KMS-11 (cell line): ENCODE results near the gene WBP1.
A peak's percentile ranks its signal among the peaks of the same experiment; 100 is the strongest.

Source experiments
- H2AFZ ChIP-seq: fragments of 200-600 bp; sonication (generic); 2 replicates; pipeline ENCODE4 v1.6.1; 2016; ENCODE audit warnings: antibody characterized with exemption, mixed run types, low read depth
- H3K27ac ChIP-seq: fragments of 200-600 bp; sonication (generic); 2 replicates; pipeline ENCODE4 v1.6.1; 2016; ENCODE audit warnings: mild to moderate bottlenecking, mixed run types
- H3K27me3 ChIP-seq: fragments of 200-600 bp; sonication (generic); 2 replicates; pipeline ENCODE4 v1.6.1; 2017; ENCODE audit warnings: mild to moderate bottlenecking, low read depth, mixed run types, moderate library complexity; ENCODE audit not compliant: insufficient read depth
- H3K36me3 ChIP-seq: fragments of 200-600 bp; sonication (generic); 2 replicates; pipeline ENCODE4 v1.6.1; 2017; ENCODE audit warnings: mild to moderate bottlenecking, mixed run types; ENCODE audit not compliant: insufficient read depth
- H3K4me1 ChIP-seq: fragments of 200-600 bp; sonication (generic); 2 replicates; pipeline ENCODE4 v1.6.1; 2016; ENCODE audit warnings: mild to moderate bottlenecking, low read depth, mixed run types; ENCODE audit not compliant: poor library complexity, severe bottlenecking
- H3K4me2 ChIP-seq: fragments of 200-600 bp; sonication (generic); 2 replicates; pipeline ENCODE4 v1.7.0; 2016; ENCODE audit warnings: mild to moderate bottlenecking, mixed run types
- H3K4me3 ChIP-seq: fragments of 200-600 bp; sonication (generic); IDR thresholded peaks from 2 replicates; pipeline ENCODE4 v1.6.1; 2017; ENCODE audit warnings: low read depth, low read length, mixed read lengths; ENCODE audit not compliant: insufficient read depth
- H3K79me2 ChIP-seq: fragments of 200-600 bp; sonication (generic); 2 replicates; pipeline ENCODE4 v1.6.1; 2016; ENCODE audit warnings: low read depth, mixed run types; ENCODE audit not compliant: insufficient read depth
- H3K9ac ChIP-seq: fragments of 200-600 bp; sonication (generic); 2 replicates; pipeline ENCODE4 v1.6.1; 2016; ENCODE audit warnings: mild to moderate bottlenecking, mixed run types
- H4K20me1 ChIP-seq: fragments of 200-600 bp; sonication (generic); 2 replicates; pipeline ENCODE4 v1.6.1; 2016; ENCODE audit warnings: mild to moderate bottlenecking, mixed run types; ENCODE audit not compliant: insufficient read depth
- CTCF ChIP-seq: fragments of 200-600 bp; sonication (generic); conservative IDR thresholded peaks from 2 replicates; pipeline ENCODE4 v1.6.1; 2017; ENCODE audit warnings: low read depth, mild to moderate bottlenecking, antibody characterized with exemption, low read length, moderate library complexity, mixed read lengths

Gene WBP1

DNA sequence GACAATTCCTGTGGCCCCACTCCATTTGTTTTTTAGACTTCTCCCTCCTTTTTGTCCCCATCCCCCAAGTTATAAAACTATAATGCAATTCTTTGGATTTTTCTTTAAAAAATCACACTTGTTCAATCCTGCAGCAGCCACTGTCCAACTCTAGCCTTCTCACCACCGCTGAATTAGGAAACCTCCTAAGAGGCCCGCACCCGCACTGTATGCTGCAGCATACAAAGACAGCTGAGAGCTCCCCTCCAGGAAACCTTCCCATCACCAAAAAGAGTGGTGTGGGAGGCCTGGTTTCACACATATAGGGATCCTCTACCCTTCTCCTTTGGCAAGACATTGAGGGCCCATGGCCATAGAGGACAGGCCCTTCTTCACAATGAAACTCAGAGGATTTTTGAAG lies 46.4 kb downstream of the WBP1 start:
- Histone ChIP-seq H3K27ac (no peak overlapping the region), H4K20me1 (no peaks in the 10 kb centered on the region), H3K4me1 (peaks cover 29% of the 10 kb centered on the region), H3K4me3 (no peak overlapping the region), H3K36me3 (no peaks in the 10 kb centered on the region), H3K79me2 (peaks cover 13% of the 10 kb centered on the region), H3K4me2 (no peak overlapping the region), H2AFZ (no peak overlapping the region), H3K9ac (no peak overlapping the region), H3K27me3 (peaks cover 12% of the 10 kb centered on the region; the same call in 1 of the 2 replicates)
- TF ChIP-seq CTCF, result no peak

- H3K36me3 ChIP-seq, result no peaks in the 10 kb centered on the region
- no peak overlapping the region for H3K4me3 ChIP-seq
- peaks cover 29% of the 10 kb centered on the region for H3K4me1 ChIP-seq
- peaks cover 16% of the 10 kb centered on the region; the same call in 1 of the 2 replicates for H3K27me3 ChIP-seq
- TF ChIP-seq CTCF, result no peak
- H2AFZ ChIP-seq, result no peak overlapping the region
- H3K27ac ChIP-seq, result no peak overlapping the region
- no peak overlapping the region for H3K9ac ChIP-seq
- peaks cover 13% of the 10 kb centered on the region for H3K79me2 ChIP-seq
- H4K20me1 ChIP-seq, result no peaks in the 10 kb centered on the region
- peak overlapping the region; percentile 98 for H3K4me2 ChIP-seq
Measured at GRCh38 chr2:74505448-74506246, 47.4 kb downstream of the WBP1 start.

DNA sequence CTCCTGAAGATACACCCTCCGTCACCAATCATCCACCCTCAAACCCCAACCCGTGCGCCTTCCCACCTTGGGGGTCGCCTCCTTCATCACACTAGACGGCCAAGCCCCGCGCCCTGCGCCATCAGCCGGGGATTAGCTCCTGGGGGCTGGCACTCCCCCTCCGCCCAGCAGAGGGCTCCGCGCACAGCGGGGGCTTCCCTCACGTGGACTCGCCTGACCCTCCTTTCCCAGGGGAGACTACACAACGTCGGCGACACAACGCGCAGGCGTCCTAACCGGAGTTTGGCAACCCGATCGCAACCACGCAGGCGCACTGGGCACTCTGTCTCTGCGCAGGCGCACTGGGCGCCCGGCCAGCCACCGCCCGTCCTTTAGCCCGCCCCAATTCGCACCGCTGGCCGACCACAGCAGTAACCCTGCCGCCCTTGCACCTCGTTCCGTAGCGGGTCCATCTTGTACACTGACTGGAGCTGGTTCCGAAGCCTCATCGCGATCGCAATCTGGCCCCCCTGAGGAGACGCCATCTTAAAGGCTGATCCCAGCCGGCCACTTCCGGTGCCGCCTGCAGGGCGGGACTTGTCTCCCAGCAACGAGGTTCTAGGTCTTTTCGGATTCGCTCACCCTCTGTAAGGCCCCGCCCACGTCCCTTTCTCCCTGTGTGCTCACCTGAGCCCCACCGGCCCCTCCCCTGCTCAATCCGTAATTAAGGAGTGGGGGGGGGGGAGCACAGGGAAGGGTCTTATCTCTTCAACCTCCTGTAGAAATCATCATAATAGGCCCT lies 49.1 kb downstream of the WBP1 start, which contains the start of gene PCGF1:
PCGF1 (minus strand) TSS at position 551 of the 781 bp plus-strand sequence; CDS start at position 524, 27 bp downstream.
- Histone ChIP-seq H3K27me3 (peaks cover 24% of the 10 kb centered on the region), H4K20me1 (no peaks in the 10 kb centered on the region), H3K4me1 (peaks cover 23% of the 10 kb centered on the region), H3K79me2 (peaks cover 13% of the 10 kb centered on the region), H3K36me3 (no peaks in the 10 kb centered on the region), H2AFZ (peak within 1 kb of the TSS; percentile 99), H3K4me2 (peak within 1 kb of the TSS; percentile 98), H3K9ac (peak within 1 kb of the TSS; percentile 86), H3K4me3 (peak within 1 kb of the TSS; percentile 88), H3K27ac (peak within 1 kb of the TSS; percentile 86)
- TF ChIP-seq CTCF, result peak; percentile 13; the same call in 1 of the 2 replicates

DNA sequence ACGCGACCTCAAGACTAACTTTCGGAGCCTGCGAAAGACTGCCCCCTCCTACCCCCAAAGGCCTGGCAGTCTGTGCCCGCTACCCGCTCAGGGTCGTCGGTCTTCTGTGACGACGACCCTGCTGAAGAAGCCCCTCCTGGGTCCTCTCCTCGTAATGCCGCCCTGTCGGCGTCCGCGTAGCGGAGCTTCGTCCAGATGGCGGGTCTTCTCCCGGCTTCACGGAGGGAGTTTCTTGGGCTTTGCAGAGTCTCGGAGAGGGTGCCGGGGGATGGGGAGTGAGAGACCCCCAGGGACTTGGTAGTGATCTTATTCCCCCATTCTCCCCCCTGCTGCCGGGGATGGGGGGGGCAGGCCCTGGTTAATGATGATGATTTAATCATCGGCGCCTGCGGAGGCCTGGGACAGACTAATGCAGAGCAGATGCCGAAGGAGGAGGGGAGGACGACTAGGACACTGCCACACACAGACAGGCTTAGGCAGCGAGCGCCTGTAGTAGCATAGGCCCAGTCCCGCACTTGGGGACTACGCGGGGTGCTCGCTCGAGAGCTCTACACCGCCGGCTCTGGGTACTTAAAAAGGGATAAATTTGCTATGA lies 49.8 kb downstream of the WBP1 start:
- peak overlapping the region; percentile 81 for H3K4me2 ChIP-seq
- H4K20me1 ChIP-seq, result no peaks in the 10 kb centered on the region
- H3K4me1 ChIP-seq, result peaks cover 19% of the 10 kb centered on the region
- peaks cover 23% of the 10 kb centered on the region for H3K27me3 ChIP-seq
- TF ChIP-seq CTCF, result no peak
- peaks cover 13% of the 10 kb centered on the region for H3K79me2 ChIP-seq
- no peaks in the 10 kb centered on the region for H3K36me3 ChIP-seq
- H3K9ac ChIP-seq, result peak overlapping the region; percentile 86
- peak overlapping the region; percentile 84 for H3K4me3 ChIP-seq
- peak overlapping the region; percentile 99 for H2AFZ ChIP-seq
- no peak overlapping the region; the same call in 1 of the 2 replicates for H3K27ac ChIP-seq
